KMS-11 (cell line): ENCODE data around the gene THRAP3.

Experiments
- H2AFZ ChIP-seq: fragments of 200-600 bp; sonication (generic); 2 replicates; pipeline ENCODE4 v1.6.1; 2016; ENCODE audit warnings: antibody characterized with exemption, mixed run types, low read depth
- H3K27ac ChIP-seq: fragments of 200-600 bp; sonication (generic); 2 replicates; pipeline ENCODE4 v1.6.1; 2016; ENCODE audit warnings: mild to moderate bottlenecking, mixed run types
- H3K27me3 ChIP-seq: fragments of 200-600 bp; sonication (generic); 2 replicates; pipeline ENCODE4 v1.6.1; 2017; ENCODE audit warnings: mild to moderate bottlenecking, low read depth, mixed run types, moderate library complexity; ENCODE audit not compliant: insufficient read depth
- H3K36me3 ChIP-seq: fragments of 200-600 bp; sonication (generic); 2 replicates; pipeline ENCODE4 v1.6.1; 2017; ENCODE audit warnings: mild to moderate bottlenecking, mixed run types; ENCODE audit not compliant: insufficient read depth
- H3K4me1 ChIP-seq: fragments of 200-600 bp; sonication (generic); 2 replicates; pipeline ENCODE4 v1.6.1; 2016; ENCODE audit warnings: mild to moderate bottlenecking, low read depth, mixed run types; ENCODE audit not compliant: poor library complexity, severe bottlenecking
- H3K4me2 ChIP-seq: fragments of 200-600 bp; sonication (generic); 2 replicates; pipeline ENCODE4 v1.7.0; 2016; ENCODE audit warnings: mild to moderate bottlenecking, mixed run types
- H3K4me3 ChIP-seq: fragments of 200-600 bp; sonication (generic); IDR thresholded peaks from 2 replicates; pipeline ENCODE4 v1.6.1; 2017; ENCODE audit warnings: low read depth, low read length, mixed read lengths; ENCODE audit not compliant: insufficient read depth
- H3K79me2 ChIP-seq: fragments of 200-600 bp; sonication (generic); 2 replicates; pipeline ENCODE4 v1.6.1; 2016; ENCODE audit warnings: low read depth, mixed run types; ENCODE audit not compliant: insufficient read depth
- H3K9ac ChIP-seq: fragments of 200-600 bp; sonication (generic); 2 replicates; pipeline ENCODE4 v1.6.1; 2016; ENCODE audit warnings: mild to moderate bottlenecking, mixed run types
- H4K20me1 ChIP-seq: fragments of 200-600 bp; sonication (generic); 2 replicates; pipeline ENCODE4 v1.6.1; 2016; ENCODE audit warnings: mild to moderate bottlenecking, mixed run types; ENCODE audit not compliant: insufficient read depth
- CTCF ChIP-seq: fragments of 200-600 bp; sonication (generic); conservative IDR thresholded peaks from 2 replicates; pipeline ENCODE4 v1.6.1; 2017; ENCODE audit warnings: low read depth, mild to moderate bottlenecking, antibody characterized with exemption, low read length, moderate library complexity, mixed read lengths

Gene THRAP3

DNA sequence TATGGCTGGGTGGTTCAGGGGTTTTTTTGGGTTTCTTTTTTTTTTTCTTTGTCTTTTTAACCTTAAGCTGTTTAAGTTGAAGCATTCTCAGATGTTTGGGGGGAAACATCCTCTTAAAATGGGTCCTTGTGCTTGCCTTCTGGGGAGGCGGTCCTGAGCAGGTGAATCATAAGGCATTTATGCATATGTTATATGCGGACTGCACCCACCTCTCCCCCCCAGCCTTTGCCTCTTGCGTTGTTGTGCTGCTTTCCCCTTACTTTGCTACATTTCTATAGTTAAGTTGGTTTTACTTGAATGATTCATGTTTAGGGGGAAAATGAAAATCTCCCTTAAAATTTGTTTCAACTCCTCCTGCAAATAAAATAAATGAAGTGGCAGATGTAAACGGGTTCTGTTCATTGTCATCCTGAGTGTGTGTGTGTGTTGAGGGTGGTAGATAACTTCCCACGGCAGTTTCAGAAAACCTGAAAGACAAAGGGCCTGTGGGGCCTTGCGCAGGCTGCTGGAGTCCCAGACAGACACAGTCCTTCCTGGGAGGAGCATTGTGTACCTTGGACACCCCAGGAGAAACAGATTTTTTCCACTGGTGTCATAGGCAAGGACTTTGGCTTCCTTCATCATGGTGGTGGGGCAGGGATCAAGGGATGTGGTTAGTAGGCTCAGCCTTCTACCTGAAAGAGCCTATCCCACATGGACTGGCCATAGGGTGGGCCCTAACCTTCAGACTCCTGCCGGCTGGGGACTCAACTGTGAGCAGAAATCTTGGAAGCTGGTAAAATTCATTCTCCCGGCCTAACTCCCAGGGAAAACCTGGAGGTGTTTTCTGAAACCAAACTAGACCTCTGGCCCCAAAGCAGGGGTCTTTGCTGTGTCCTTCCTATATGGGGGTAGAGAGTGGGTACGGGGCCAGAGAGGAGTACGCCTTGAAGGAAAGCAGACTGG lies 81.0 kb downstream of the THRAP3 start:
- H3K4me3 ChIP-seq, result no peak overlapping the region
- no peak overlapping the region; the same call in 1 of the 2 replicates for H3K9ac ChIP-seq

DNA sequence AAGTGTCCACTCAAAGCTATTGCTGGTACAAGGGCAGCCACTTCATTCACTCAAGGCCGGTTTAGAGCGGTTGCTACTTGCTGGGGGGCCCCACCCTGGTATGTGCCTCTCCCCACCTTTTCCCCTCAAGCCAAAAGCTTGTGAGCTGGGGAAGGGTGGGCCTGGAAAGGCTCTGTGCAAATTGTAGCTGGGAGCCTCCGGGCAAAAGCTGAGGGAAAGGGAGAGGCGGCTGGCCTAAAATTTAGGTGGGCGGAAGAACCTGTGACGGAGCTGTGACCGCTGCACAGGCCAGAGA lies 81.6 kb downstream of the THRAP3 start:
- H3K36me3 ChIP-seq, result 0 out of 2 replicates have a peak, but pooled peaks cover under 1% of the 10 kb centered on the region
- no peak overlapping the region for H3K4me3 ChIP-seq
- H3K4me2 ChIP-seq, result peak overlapping the region; percentile 59

More for the DNA sequence above, 81.0 kb downstream of the THRAP3 start:
- no peak for TF ChIP-seq CTCF
- no peak overlapping the region for H3K27ac ChIP-seq
- H3K4me2 ChIP-seq, result peak overlapping the region; percentile 59; the same call in 1 of the 2 replicates
- H3K79me2 ChIP-seq, result no peaks in the 10 kb centered on the region
- no peaks in the 10 kb centered on the region for H4K20me1 ChIP-seq
- H3K36me3 ChIP-seq, result 0 out of 2 replicates have a peak, but pooled peaks cover 3% of the 10 kb centered on the region
- H3K27me3 ChIP-seq, result no peaks in the 10 kb centered on the region
- no peak overlapping the region for H2AFZ ChIP-seq
- peaks cover 15% of the 10 kb centered on the region for H3K4me1 ChIP-seq

GRCh38 chr1:36306210-36306901 lies 82.1 kb downstream of the THRAP3 start, which contains the start of gene SH3D21:
Gene SH3D21 (plus strand): TSS chr1:36306368. CDS start chr1:36306421, 53 bp downstream.
- Histone ChIP-seq H3K27ac (peak within 1 kb of the TSS; percentile 28; the same call in 1 of the 2 replicates), H3K4me2 (peak within 1 kb of the TSS; percentile 67), H3K4me3 (peak within 1 kb of the TSS; percentile 77), H3K27me3 (no peaks in the 10 kb centered on the region), H3K4me1 (peaks cover 15% of the 10 kb centered on the region), H2AFZ (peak within 1 kb of the TSS; percentile 87), H3K36me3 (no peaks in the 10 kb centered on the region), H4K20me1 (no peaks in the 10 kb centered on the region), H3K79me2 (no peaks in the 10 kb centered on the region), H3K9ac (peak within 1 kb of the TSS; percentile 42; the same call in 1 of the 2 replicates)
- no peak for TF ChIP-seq CTCF

More for the DNA sequence above, 81.6 kb downstream of the THRAP3 start:
- Histone ChIP-seq H3K79me2 (no peaks in the 10 kb centered on the region), H4K20me1 (no peaks in the 10 kb centered on the region), H3K27me3 (no peaks in the 10 kb centered on the region), H2AFZ (no peak overlapping the region), H3K9ac (no peak overlapping the region; the same call in 1 of the 2 replicates), H3K4me1 (peaks cover 15% of the 10 kb centered on the region), H3K27ac (no peak overlapping the region)
- no peak for TF ChIP-seq CTCF

- Histone ChIP-seq H2AFZ (peak overlapping the region; percentile 87), H4K20me1 (no peaks in the 10 kb centered on the region), H3K4me1 (peaks cover 15% of the 10 kb centered on the region), H3K79me2 (no peaks in the 10 kb centered on the region), H3K9ac (peak overlapping the region; percentile 42; the same call in 1 of the 2 replicates), H3K27me3 (no peaks in the 10 kb centered on the region), H3K4me2 (peak overlapping the region; percentile 67), H3K4me3 (peak overlapping the region; percentile 77), H3K27ac (peak overlapping the region; percentile 28; the same call in 1 of the 2 replicates), H3K36me3 (no peaks in the 10 kb centered on the region)
- no peak for TF ChIP-seq CTCF
These were observed 82.7 kb downstream of the THRAP3 start for GRCh38 chr1:36306902-36307456.
